Stimulated activated CD4-positive, alpha-beta T cell treated with anti-CD3 and anti-CD28 coated beads, Interleukin-15, amount 100 ng/mL, for 24 hours (primary cell): ENCODE measurements around the gene EXD2.
A peak's percentile ranks its signal among the peaks of the same experiment; 100 is the strongest.
"Not testable (repeated sequence)": the region's sequence is repeated elsewhere in the genome, so short reads cannot be mapped to it uniquely, and the experiment has no call there.

ENCODE experiments used
- DNase-seq: peaks from one replicate; pipeline ENCODE4 v3.0.0-alpha.2; 2020

EXD2 gene

GRCh38 chr14:69259168-69259526 lies 67.8 kb downstream of the EXD2 start:
- DNase-seq, result no peak

GRCh38 chr14:69259527-69260189 lies 68.4 kb downstream of the EXD2 start, which contains the start of gene GALNT16:
GALNT16 (plus strand) TSS chr14:69260158; CDS start chr14:69260291, 133 bp downstream.
- DNase-seq, result peak; percentile 13

- DNase-seq, result peak; percentile 28
These were observed 69.0 kb downstream of the EXD2 start for GRCh38 chr14:69260190-69260860.

GRCh38 chr14:69260861-69261564 lies 69.7 kb downstream of the EXD2 start:
- peak; percentile 69 for DNase-seq

GRCh38 chr14:69261761-69262331 lies 70.5 kb downstream of the EXD2 start:
- no peak for DNase-seq

- DNase-seq, result no peak
These were observed 71.2 kb downstream of the EXD2 start for GRCh38 chr14:69262516-69262915.

- no peak for DNase-seq
These were observed 72.1 kb downstream of the EXD2 start for GRCh38 chr14:69263364-69263763.

GRCh38 chr14:69263771-69264170 lies 72.5 kb downstream of the EXD2 start:
- DNase-seq, result no peak

- no peak for DNase-seq
These were observed 75.5 kb downstream of the EXD2 start for GRCh38 chr14:69266572-69267345.

GRCh38 chr14:69267492-69267891 lies 76.2 kb downstream of the EXD2 start:
- DNase-seq, result no peak

GRCh38 chr14:69268223-69268622 lies 76.9 kb downstream of the EXD2 start:
- no peak for DNase-seq

GRCh38 chr14:69268763-69269162 lies 77.5 kb downstream of the EXD2 start:
- DNase-seq, result no peak

- DNase-seq, result no peak
These were observed 78.1 kb downstream of the EXD2 start for GRCh38 chr14:69269381-69269780.

- no peak for DNase-seq
These were observed 78.8 kb downstream of the EXD2 start for GRCh38 chr14:69270097-69270496.

- DNase-seq, result no peak
These were observed 79.8 kb downstream of the EXD2 start for GRCh38 chr14:69270795-69271708.

- DNase-seq, result no peak
These were observed 83.0 kb downstream of the EXD2 start for GRCh38 chr14:69274321-69274720.

GRCh38 chr14:69275331-69275730 lies 84.0 kb downstream of the EXD2 start:
- no peak for DNase-seq

- DNase-seq, result not testable (repeated sequence)
These were observed 86.1 kb downstream of the EXD2 start for GRCh38 chr14:69277356-69277755.

- no peak for DNase-seq
These were observed 89.5 kb downstream of the EXD2 start for GRCh38 chr14:69280746-69281291.

GRCh38 chr14:69281450-69282169 lies 90.3 kb downstream of the EXD2 start:
- DNase-seq, result no peak

- no peak for DNase-seq
These were observed 91.2 kb downstream of the EXD2 start for GRCh38 chr14:69282448-69282847.
